ENCODE data around the gene GLG1.

DNA sequence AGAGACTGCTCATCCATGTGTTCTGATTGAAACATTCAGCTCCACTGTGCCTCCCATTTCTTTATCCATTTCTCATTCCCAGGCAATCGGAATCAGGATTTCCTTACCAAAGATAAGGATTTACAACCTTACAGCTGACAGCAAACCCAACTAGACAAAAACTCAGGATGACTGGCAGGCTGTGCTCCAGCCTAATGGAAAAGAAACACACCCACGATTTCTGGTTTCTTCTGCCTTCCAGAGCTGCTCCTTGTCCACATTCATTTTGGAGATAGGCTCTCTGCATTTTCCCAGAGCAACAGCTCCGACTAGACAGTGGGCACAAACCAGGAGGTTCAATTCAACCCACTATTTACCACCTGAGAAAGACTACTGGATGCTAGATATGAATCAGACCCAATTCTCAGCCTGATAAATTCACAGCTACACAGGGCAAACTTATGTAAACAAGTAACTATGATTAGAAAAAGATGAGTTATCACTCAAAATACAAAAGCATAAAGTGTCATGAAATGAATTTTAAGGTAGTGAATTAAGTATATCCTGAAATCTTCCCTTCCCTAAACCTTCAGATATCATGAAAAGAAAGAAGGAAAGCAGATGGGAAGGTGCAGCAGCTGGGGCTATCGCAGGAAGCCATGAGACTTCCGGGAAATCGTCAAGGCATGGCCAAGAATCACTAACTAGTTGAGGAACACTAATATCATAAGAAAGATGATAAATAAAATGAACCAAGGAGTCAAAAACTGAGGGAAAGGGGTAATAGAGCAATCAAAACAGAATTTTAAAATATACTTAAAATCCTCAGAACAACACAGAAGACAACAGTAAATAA, 140.8 kb downstream of the GLG1 start:
- no peak for TF ChIP-seq YY1 (IDR thresholded peaks at IDR 0.05)
- TF ChIP-seq, protein P1, sequence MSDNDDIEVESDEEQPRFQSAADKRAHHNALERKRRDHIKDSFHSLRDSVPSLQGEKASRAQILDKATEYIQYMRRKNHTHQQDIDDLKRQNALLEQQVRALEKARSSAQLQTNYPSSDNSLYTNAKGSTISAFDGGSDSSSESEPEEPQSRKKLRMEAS (IDR thresholded peaks at IDR 0.05), result no peak
- no peak for TF ChIP-seq TAF1 (conservative IDR thresholded peaks at IDR 0.05)
- TF ChIP-seq, protein P2, sequence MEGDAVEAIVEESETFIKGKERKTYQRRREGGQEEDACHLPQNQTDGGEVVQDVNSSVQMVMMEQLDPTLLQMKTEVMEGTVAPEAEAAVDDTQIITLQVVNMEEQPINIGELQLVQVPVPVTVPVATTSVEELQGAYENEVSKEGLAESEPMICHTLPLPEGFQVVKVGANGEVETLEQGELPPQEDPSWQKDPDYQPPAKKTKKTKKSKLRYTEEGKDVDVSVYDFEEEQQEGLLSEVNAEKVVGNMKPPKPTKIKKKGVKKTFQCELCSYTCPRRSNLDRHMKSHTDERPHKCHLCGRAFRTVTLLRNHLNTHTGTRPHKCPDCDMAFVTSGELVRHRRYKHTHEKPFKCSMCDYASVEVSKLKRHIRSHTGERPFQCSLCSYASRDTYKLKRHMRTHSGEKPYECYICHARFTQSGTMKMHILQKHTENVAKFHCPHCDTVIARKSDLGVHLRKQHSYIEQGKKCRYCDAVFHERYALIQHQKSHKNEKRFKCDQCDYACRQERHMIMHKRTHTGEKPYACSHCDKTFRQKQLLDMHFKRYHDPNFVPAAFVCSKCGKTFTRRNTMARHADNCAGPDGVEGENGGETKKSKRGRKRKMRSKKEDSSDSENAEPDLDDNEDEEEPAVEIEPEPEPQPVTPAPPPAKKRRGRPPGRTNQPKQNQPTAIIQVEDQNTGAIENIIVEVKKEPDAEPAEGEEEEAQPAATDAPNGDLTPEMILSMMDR (IDR thresholded peaks at IDR 0.05; ENCODE audit: low read depth, low read length, missing input control), result no peak
- TF ChIP-seq, protein P3, sequence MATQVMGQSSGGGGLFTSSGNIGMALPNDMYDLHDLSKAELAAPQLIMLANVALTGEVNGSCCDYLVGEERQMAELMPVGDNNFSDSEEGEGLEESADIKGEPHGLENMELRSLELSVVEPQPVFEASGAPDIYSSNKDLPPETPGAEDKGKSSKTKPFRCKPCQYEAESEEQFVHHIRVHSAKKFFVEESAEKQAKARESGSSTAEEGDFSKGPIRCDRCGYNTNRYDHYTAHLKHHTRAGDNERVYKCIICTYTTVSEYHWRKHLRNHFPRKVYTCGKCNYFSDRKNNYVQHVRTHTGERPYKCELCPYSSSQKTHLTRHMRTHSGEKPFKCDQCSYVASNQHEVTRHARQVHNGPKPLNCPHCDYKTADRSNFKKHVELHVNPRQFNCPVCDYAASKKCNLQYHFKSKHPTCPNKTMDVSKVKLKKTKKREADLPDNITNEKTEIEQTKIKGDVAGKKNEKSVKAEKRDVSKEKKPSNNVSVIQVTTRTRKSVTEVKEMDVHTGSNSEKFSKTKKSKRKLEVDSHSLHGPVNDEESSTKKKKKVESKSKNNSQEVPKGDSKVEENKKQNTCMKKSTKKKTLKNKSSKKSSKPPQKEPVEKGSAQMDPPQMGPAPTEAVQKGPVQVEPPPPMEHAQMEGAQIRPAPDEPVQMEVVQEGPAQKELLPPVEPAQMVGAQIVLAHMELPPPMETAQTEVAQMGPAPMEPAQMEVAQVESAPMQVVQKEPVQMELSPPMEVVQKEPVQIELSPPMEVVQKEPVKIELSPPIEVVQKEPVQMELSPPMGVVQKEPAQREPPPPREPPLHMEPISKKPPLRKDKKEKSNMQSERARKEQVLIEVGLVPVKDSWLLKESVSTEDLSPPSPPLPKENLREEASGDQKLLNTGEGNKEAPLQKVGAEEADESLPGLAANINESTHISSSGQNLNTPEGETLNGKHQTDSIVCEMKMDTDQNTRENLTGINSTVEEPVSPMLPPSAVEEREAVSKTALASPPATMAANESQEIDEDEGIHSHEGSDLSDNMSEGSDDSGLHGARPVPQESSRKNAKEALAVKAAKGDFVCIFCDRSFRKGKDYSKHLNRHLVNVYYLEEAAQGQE (IDR thresholded peaks at IDR 0.05), result no peak
- no peak for TF ChIP-seq GABPA (IDR thresholded peaks at IDR 0.05 in 1 of 2, conservative IDR thresholded peaks at IDR 0.05 in 1 of 2)
- TF ChIP-seq, protein P4, sequence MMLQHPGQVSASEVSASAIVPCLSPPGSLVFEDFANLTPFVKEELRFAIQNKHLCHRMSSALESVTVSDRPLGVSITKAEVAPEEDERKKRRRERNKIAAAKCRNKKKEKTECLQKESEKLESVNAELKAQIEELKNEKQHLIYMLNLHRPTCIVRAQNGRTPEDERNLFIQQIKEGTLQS (IDR thresholded peaks at IDR 0.05), result no peak
- no peak for TF ChIP-seq EGR1 (IDR thresholded peaks at IDR 0.05; ENCODE audit: low read depth in 2 of 2)
- TF ChIP-seq RXRA (IDR thresholded peaks at IDR 0.05), result no peak
- TF ChIP-seq JUND (IDR thresholded peaks at IDR 0.05), result no peak
